Measurements from ENCODE around the gene CLBA1.

- TF ChIP-seq CTCF (IDR thresholded peaks at IDR 0.05; ENCODE audit: insufficient read depth, low read length): no peak
- TF ChIP-seq REST (IDR thresholded peaks at IDR 0.05; ENCODE audit: insufficient replicate concordance, low read depth): no peak
These were observed 8.4 kb upstream of the CLBA1 start for GRCh38 chr14:104977008-104977680.

Data from HL-60 (cell line).